C4-2B (cell line): ENCODE results near the gene MED15.

ENCODE experiments used
- CTCF ChIP-seq: fragments of 450-650 bp; conservative IDR thresholded peaks from 2 replicates; pipeline ENCODE4 v1.5.1; 2017; ENCODE audit warnings: mild to moderate bottlenecking
- ZFX ChIP-seq: fragments of 450-650 bp; IDR thresholded peaks from 2 replicates; pipeline ENCODE4 v1.6.1; 2017

GRCh38 chr22:20583471-20583922, 76.1 kb downstream of the MED15 start:
- TF ChIP-seq CTCF (no peak), ZFX (no peak)
